ENCODE results near the gene HPS1. TPM values are rescaled to one million over a fixed set of nuclear protein-coding genes. Genes with fewer than 3 reads are reported as not detected.

Gene HPS1
- total RNA-seq, 2 experiments from 2014 or later: 44.7 to 46.6 TPM

Other genes with a start within 250 kb of the HPS1 start
- gene LOXL4, start 178.7 kb downstream of the HPS1 start, total RNA-seq: not detected
- 1 to 10 TPM; 2.8 to 3.9 TPM for gene PYROXD2, start 31.8 kb downstream of the HPS1 start, total RNA-seq

Data from activated naive CD8-positive, alpha-beta T cell treated with anti-CD3 and anti-CD28 coated beads for 36 hours (primary cell).